Parathyroid adenoma (tissue), 2 donors: Measurements from ENCODE around the gene SYT13.
A peak's percentile ranks its signal among the peaks of the same experiment; 100 is the strongest.

Experiments
- H2AFZ ChIP-seq: fragments of 300-600 bp; sonication (generic); one replicate; pipeline ENCODE4 v1.7.0; 2017; ENCODE audit warnings: antibody characterized with exemption, mild to moderate bottlenecking
- H3K27ac ChIP-seq: fragments of 300-600 bp; sonication (generic); one replicate; pipeline ENCODE4 v1.7.0; 2017
- H3K27me3 ChIP-seq: fragments of 300-600 bp; sonication (generic); one replicate; pipeline ENCODE4 v1.7.0; 2017; ENCODE audit warnings: low read length; ENCODE audit not compliant: control insufficient read depth, insufficient read depth
- H3K36me3 ChIP-seq: fragments of 300-600 bp; sonication (generic); one replicate; pipeline ENCODE4 v1.7.0; 2017; ENCODE audit warnings: low read length; ENCODE audit not compliant: control insufficient read depth, insufficient read depth
- H3K4me1 ChIP-seq: fragments of 300-600 bp; sonication (generic); one replicate; pipeline ENCODE4 v1.7.0; 2017; ENCODE audit warnings: control low read depth
- H3K4me2 ChIP-seq: fragments of 300-600 bp; sonication (generic); one replicate; pipeline ENCODE4 v1.7.0; 2017; ENCODE audit warnings: low read length
- H3K4me3 ChIP-seq: fragments of 300-600 bp; sonication (generic); one replicate; pipeline ENCODE4 v1.7.0; 2017; ENCODE audit warnings: low read depth, low read length
- H3K79me2 ChIP-seq: fragments of 300-600 bp; sonication (generic); one replicate; pipeline ENCODE4 v1.7.0; 2017; ENCODE audit warnings: control low read depth
- H3K9ac ChIP-seq: fragments of 300-600 bp; sonication (generic); one replicate; pipeline ENCODE4 v1.7.0; 2017; ENCODE audit warnings: mild to moderate bottlenecking
- H3K9me3 ChIP-seq: fragments of 300-600 bp; sonication (generic); one replicate; pipeline ENCODE4 v1.7.0; 2017; ENCODE audit warnings: low read length; ENCODE audit not compliant: control insufficient read depth
- TF ChIP-seq, protein P1 (sequence below): fragments of 300-600 bp; sonication (generic); IDR thresholded peaks from one replicate; pipeline ENCODE4 v1.7.0; 2017; ENCODE audit warnings: antibody characterized with exemption, mild to moderate bottlenecking
- donor health status: primary hyperparathyroidism.

SYT13 gene

DNA sequence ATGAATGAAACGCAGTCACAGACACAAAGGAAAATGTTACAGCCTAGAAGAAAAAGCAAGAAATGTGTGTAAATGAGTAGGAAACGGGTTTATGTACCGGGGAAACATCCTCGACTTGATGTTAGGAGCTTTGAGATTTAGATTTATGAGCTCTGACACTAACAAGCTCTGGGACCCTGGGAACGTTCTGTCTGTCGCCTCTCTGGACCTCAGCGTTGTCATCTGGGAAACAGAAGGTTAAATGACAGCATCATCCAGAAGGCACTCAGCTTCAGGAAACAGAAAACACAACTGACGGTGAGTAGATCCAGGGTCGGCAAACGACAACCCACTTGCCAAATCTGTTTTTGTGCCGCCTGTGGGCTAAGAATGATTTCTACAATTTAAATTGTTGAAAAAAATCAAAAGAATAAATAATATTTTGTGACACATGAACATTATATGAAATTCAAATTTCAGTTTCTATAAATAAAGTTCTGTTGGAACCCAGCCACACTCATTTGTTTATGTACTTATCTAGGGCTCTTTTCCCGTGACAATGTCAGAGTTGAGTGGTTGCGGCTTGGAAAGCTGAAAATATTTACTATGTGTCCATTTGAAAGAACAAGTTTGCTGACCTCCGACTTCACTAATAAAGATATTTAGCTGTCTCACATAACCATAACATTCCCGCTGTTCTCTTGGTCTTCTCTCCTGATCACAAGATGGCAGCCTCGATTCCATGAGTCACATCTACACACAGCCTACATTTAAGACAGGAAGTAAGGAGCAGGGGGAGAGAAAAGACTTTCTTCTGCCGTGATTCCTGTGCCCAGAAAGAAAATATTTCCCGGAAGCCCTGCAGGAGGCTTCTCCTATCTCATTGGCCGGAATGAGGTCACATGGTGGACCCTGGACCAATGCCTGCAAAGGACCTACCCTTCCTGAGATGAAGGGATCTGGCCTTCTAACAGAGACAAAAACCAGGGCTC, 47.1 kb upstream of the SYT13 start:
- H3K27ac ChIP-seq: peak overlapping the region; percentile 56
- H3K27me3 ChIP-seq: no peaks in the 10 kb centered on the region
- no peak overlapping the region for H2AFZ ChIP-seq
- no peaks in the 10 kb centered on the region for H3K4me1 ChIP-seq
- no peak overlapping the region for H3K4me2 ChIP-seq
- no peaks in the 10 kb centered on the region for H3K79me2 ChIP-seq
- H3K36me3 ChIP-seq: no peaks in the 10 kb centered on the region
- H3K9me3 ChIP-seq: no peaks in the 10 kb centered on the region
- H3K9ac ChIP-seq: no peak overlapping the region
- H3K4me3 ChIP-seq: no peak overlapping the region
- TF ChIP-seq, protein P1, sequence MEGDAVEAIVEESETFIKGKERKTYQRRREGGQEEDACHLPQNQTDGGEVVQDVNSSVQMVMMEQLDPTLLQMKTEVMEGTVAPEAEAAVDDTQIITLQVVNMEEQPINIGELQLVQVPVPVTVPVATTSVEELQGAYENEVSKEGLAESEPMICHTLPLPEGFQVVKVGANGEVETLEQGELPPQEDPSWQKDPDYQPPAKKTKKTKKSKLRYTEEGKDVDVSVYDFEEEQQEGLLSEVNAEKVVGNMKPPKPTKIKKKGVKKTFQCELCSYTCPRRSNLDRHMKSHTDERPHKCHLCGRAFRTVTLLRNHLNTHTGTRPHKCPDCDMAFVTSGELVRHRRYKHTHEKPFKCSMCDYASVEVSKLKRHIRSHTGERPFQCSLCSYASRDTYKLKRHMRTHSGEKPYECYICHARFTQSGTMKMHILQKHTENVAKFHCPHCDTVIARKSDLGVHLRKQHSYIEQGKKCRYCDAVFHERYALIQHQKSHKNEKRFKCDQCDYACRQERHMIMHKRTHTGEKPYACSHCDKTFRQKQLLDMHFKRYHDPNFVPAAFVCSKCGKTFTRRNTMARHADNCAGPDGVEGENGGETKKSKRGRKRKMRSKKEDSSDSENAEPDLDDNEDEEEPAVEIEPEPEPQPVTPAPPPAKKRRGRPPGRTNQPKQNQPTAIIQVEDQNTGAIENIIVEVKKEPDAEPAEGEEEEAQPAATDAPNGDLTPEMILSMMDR: no peak

DNA sequence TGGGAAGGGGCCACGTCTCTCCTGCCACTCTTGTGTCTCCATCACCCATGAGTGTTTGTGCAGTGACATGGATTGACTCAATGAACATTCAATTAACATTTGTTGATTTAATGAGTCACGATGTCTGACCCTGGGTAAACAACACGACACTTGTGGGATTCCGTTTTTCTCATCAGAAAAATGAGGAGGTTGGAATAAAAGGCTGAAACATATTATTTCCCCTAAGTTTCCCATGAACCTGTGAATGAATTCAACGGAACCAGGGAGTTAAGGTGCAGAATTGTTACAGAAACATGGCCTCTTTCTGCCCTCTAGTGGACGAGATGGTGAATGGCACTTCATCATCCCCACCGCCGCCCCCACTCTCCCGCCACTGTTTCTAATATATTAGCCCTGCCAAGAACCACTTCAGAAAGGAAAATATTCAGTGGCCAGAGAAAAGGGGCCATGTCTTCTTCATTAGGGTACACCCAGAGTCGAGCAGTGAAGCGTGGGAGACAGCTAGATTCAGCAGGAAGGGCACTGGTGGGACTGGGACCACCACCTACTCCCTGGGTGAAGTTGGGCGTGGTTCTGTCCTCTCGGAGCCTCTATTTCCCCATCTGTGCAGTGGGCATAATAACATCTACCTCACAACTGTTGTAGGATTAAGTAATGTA, 46.3 kb upstream of the SYT13 start:
- Histone ChIP-seq H2AFZ (no peak overlapping the region), H3K27ac (peak overlapping the region; percentile 56), H3K36me3 (no peaks in the 10 kb centered on the region), H3K27me3 (no peaks in the 10 kb centered on the region), H3K4me3 (no peak overlapping the region), H3K9me3 (no peaks in the 10 kb centered on the region), H3K4me2 (no peak overlapping the region), H3K9ac (no peak overlapping the region), H3K79me2 (no peaks in the 10 kb centered on the region), H3K4me1 (no peaks in the 10 kb centered on the region)
- TF ChIP-seq, protein P1: peak; percentile 48

DNA sequence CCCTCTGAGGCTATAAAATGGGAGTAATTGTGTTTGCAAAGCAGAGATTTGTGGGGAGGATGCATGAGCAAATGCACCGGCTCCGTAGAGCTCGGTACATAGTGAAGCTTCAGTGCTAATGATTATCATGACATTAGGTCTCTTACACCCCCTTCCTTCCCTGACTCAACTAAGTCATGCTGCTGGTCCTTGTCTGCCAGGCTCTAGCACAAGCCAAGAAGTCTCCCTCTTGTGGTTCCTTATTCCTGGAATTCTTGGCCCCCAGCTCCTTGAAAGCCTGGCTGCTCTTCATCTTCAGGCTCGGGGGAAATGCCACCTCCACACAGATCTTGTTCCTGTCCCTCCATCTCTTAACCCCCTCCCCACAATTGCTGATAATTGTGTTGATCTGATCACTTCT, 45.7 kb upstream of the SYT13 start:
- H3K4me1 ChIP-seq: no peaks in the 10 kb centered on the region
- H3K9ac ChIP-seq: no peak overlapping the region
- H3K79me2 ChIP-seq: no peaks in the 10 kb centered on the region
- no peaks in the 10 kb centered on the region for H3K9me3 ChIP-seq
- no peak overlapping the region for H3K4me2 ChIP-seq
- H3K36me3 ChIP-seq: no peaks in the 10 kb centered on the region
- no peak overlapping the region for H2AFZ ChIP-seq
- TF ChIP-seq, protein P1: no peak
- no peak overlapping the region for H3K4me3 ChIP-seq
- no peaks in the 10 kb centered on the region for H3K27me3 ChIP-seq
- H3K27ac ChIP-seq: no peak overlapping the region

DNA sequence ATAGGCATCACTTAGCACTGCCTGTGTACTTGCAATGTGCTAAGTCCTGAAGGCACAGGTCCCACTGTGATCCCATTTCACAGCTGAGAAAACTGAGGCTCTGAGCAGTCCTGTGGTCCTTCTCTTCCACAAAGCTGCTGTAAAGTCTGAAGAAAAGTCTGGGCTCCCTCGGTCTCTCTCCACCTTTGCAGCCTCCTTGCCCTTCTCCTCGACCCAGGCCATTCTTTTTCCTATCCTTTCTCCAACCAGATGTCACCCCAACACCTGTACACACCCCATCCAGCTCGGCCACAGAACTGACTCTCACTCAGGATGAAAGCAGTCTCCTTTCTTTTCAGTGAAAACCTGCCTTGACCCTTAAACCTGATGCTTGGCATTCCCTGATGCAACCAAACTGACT, 42.6 kb upstream of the SYT13 start:
- Histone ChIP-seq H3K9me3 (no peaks in the 10 kb centered on the region), H3K27ac (no peak overlapping the region), H3K36me3 (no peaks in the 10 kb centered on the region), H3K79me2 (no peaks in the 10 kb centered on the region), H3K4me3 (no peak overlapping the region), H3K27me3 (no peaks in the 10 kb centered on the region), H3K4me2 (no peak overlapping the region), H3K4me1 (no peaks in the 10 kb centered on the region), H3K9ac (no peak overlapping the region), H2AFZ (no peak overlapping the region)
- TF ChIP-seq, protein P1: no peak
